GM19099 (cell line): ENCODE data around the gene CEP350.

Source experiments
- POLR2A ChIP-seq: IDR thresholded peaks from 3 replicates; pipeline ENCODE4 v1.6.1; 2011; ENCODE audit warnings: low read depth; ENCODE audit not compliant: insufficient read length; ENCODE audit errors: extremely low read depth

CEP350 gene

DNA sequence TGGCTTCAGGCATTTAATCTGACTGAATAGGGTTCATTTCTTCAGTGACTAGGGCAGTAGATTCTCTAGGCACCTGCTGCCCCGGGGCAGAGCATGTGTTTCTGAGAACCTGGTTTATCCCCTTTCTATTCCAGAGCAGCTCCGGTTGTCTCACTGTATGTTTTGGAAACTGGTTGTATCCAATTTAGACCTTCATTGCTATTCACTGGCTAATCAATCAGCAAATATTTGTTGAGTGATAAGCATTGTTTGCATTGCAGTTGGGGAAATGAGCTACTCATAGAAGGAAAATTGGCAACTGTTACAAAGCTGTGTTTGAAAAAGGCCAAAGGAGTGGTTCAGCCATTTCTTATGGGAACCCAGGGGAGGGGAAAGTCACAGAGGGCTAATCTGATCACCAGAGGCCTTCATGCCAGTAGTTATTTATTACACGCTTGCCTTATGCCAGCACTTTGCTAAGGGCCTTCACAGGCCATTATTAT lies 203.0 kb downstream of the CEP350 start:
- TF ChIP-seq POLR2A, result no peak

DNA sequence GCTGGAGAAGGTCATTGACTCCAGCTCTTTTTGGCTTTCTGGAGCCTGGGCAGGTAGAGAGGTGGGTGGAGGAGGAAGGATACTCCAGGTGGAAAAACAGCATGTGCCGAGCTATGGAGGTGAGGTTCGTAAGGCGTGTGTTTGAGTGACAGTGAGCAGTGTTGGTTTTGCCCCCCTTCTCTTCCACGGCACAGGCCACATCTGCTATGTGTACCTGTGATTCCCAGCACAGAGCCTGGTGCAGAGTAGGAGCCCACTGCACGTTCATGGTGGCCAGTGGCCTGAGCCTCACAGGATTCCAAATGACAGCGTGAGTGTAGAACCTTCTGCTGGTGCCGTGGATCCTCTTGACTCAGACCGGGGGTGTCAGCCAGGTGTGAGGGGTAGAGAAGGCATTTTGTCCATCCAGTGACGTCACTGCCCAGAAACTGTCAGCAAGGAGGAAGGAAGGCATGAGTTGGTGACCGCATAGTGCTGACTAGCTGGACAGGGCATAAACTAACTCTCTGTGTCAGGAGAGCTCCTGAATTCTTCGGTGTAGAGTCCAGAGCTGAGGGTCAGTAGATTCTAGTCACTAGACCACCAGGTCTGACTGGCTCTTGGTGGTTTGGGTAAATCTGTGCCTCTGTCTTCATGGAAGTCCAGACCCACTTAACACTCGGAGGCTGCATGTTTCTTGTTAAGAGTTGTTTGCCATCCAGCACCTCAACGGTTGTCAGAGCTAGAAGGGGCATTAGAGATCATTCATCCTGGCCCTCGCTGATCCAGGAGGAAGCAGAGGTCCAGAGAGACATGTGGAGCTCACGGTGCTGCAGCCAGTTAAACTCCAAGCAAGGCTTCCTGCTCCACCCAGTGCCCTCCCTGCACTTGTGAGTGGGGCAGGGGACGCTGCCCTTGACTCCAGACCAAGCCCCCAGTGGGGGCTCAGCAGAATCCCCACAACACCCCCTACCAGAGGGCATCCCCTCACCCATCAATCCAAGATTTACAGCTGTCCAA lies 203.8 kb downstream of the CEP350 start:
- TF ChIP-seq POLR2A, result no peak

- TF ChIP-seq POLR2A, result no peak
Measured at GRCh38 chr1:180160357-180160756, 205.7 kb downstream of the CEP350 start.

GRCh38 chr1:180163041-180163440 lies 208.4 kb downstream of the CEP350 start:
- no peak for TF ChIP-seq POLR2A
